Tibial artery (tissue), 4 donors: Measurements from ENCODE around the gene DYSF.
A peak's percentile ranks its signal among the peaks of the same experiment; 100 is the strongest.

Experiments used
- DNase-seq, 2 donors: peaks; one replicate each; pipeline ENCODE4 v3.0.0-alpha.2; 2019
- H3K27ac ChIP-seq, 2 donors: fragments of 200-600 bp; sonication (generic) in 1 of 2; 1 replicate in 1 of 2; 2 replicates in 1 of 2; pipeline ENCODE4 v1.5.1; 2018 to 2019; ENCODE audit warnings: mild to moderate bottlenecking in 1 of 2
- H3K27me3 ChIP-seq, 2 donors: fragments of 200-600 bp; sonication (generic) in 1 of 2; one replicate each; pipeline versions ENCODE4 v1.5.1 to v1.6.0; 2016 to 2019
- H3K36me3 ChIP-seq, 3 donors: fragments of 200-600 bp; sonication (generic) in 2 of 3; one replicate each; pipeline ENCODE4 v1.5.1; 2016 to 2019; ENCODE audit warnings: mild to moderate bottlenecking in 2 of 3
- H3K4me1 ChIP-seq, 4 donors: fragments of 200-600 bp; sonication (generic) in 2 of 4; 1 replicate in 3 of 4; 2 replicates in 1 of 4; pipeline ENCODE4 v1.5.1; 2016 to 2019
- H3K4me3 ChIP-seq, 2 donors: fragments of 200-600 bp; sonication (generic) in 1 of 2; 1 replicate in 1 of 2; 2 replicates in 1 of 2; pipeline ENCODE4 v1.5.1; 2018 to 2019; ENCODE audit warnings: mild to moderate bottlenecking in 2 of 2
- H3K9me3 ChIP-seq, 3 donors: fragments of 200-600 bp; sonication (generic) in 1 of 3; one replicate each; pipeline ENCODE4 v1.5.1; 2016 to 2019
- CTCF ChIP-seq, 2 experiments: fragments of 200-600 bp in 1 of 2; fragments of 450-650 bp in 1 of 2; IDR thresholded peaks; one replicate each; pipeline ENCODE4 v1.5.1; 2017 to 2019; ENCODE audit warnings: antibody characterized with exemption in 2 of 2, mild to moderate bottlenecking in 1 of 2, moderate library complexity in 1 of 2
- intact Hi-C: fragments of 100-400 bp; cut with DNase I; formaldehyde crosslinking; loops from one replicate; pipeline ENCODE4 v1.15.0; 2023; ENCODE audit warnings: low total_unique reads

Gene DYSF

GRCh38 chr2:71575966-71576365 is 122.6 kb downstream of the DYSF start:
- TF ChIP-seq CTCF (IDR thresholded peaks at IDR 0.05), result no peak

GRCh38 chr2:71576541-71576940 is 123.2 kb downstream of the DYSF start:
- Histone ChIP-seq H3K4me1 (peaks cover 0 to 12% (median 2%) of the 10 kb centered on the region in 4 donors), H3K9me3 (no peaks in the 10 kb centered on the region), H3K36me3 (peaks cover 0 to 11% (median 0%) of the 10 kb centered on the region in 3 donors), H3K4me3 (no peak overlapping the region), H3K27ac (no peak overlapping the region), H3K27me3 (no peaks in the 10 kb centered on the region)
- no peak for TF ChIP-seq CTCF (IDR thresholded peaks at IDR 0.05)
- no peak for DNase-seq
- intact Hi-C loops, result no loop called here

More at GRCh38 chr2:71575966-71576365, 122.6 kb downstream of the DYSF start:
- no peak overlapping the region for H3K4me3 ChIP-seq
- peaks cover 0 to 12% (median 2%) of the 10 kb centered on the region in 4 donors for H3K4me1 ChIP-seq
- H3K9me3 ChIP-seq, result no peaks in the 10 kb centered on the region
- no peak overlapping the region for H3K27ac ChIP-seq
- DNase-seq, result no peak
- peaks cover 0 to 15% (median 0%) of the 10 kb centered on the region in 3 donors for H3K36me3 ChIP-seq
- H3K27me3 ChIP-seq, result no peaks in the 10 kb centered on the region
- intact Hi-C loops, result no loop called here

GRCh38 chr2:71577209-71577608 is 123.8 kb downstream of the DYSF start:
- H3K4me1 ChIP-seq, result peaks cover 0 to 12% (median 2%) of the 10 kb centered on the region in 4 donors
- no peak for TF ChIP-seq CTCF (IDR thresholded peaks at IDR 0.05)
- no peak for DNase-seq
- no peaks in the 10 kb centered on the region for H3K27me3 ChIP-seq
- intact Hi-C loops, result no loop called here
- no peaks in the 10 kb centered on the region for H3K9me3 ChIP-seq
- peaks cover 0 to 7% (median 0%) of the 10 kb centered on the region in 3 donors for H3K36me3 ChIP-seq
- no peak overlapping the region for H3K4me3 ChIP-seq
- H3K27ac ChIP-seq, result no peak overlapping the region

GRCh38 chr2:71578767-71579342 is 125.5 kb downstream of the DYSF start:
- H3K4me1 ChIP-seq, result peaks cover 0 to 12% (median 2%) of the 10 kb centered on the region in 4 donors
- intact Hi-C loops, result no loop called here

GRCh38 chr2:71581026-71581425 is 127.7 kb downstream of the DYSF start:
- peaks cover 0 to 7% (median 2%) of the 10 kb centered on the region in 4 donors for H3K4me1 ChIP-seq
- H3K9me3 ChIP-seq, result no peaks in the 10 kb centered on the region
- H3K36me3 ChIP-seq, result no peaks in the 10 kb centered on the region
- no peaks in the 10 kb centered on the region for H3K27me3 ChIP-seq
- no peak overlapping the region for H3K4me3 ChIP-seq
- no peak for TF ChIP-seq CTCF (IDR thresholded peaks at IDR 0.05)
- peak; percentile 51 to 75 for DNase-seq
- intact Hi-C loops, result no loop called here
- no peak overlapping the region for H3K27ac ChIP-seq

More at GRCh38 chr2:71578767-71579342, 125.5 kb downstream of the DYSF start:
- no peaks in the 10 kb centered on the region for H3K36me3 ChIP-seq
- H3K27ac ChIP-seq, result peak overlapping the region; percentile 56 to 75
- H3K27me3 ChIP-seq, result no peaks in the 10 kb centered on the region
- no peaks in the 10 kb centered on the region for H3K9me3 ChIP-seq
- peak; percentile 69 to 83 for DNase-seq
- H3K4me3 ChIP-seq, result peak overlapping the region; percentile 14 to 31
- no peak for TF ChIP-seq CTCF (IDR thresholded peaks at IDR 0.05)
